Cortex of kidney (tissue), 1 donor: ENCODE measurements around the gene GPR135.
"Not testable (repeated sequence)": the region's sequence is repeated elsewhere in the genome, so short reads cannot be mapped to it uniquely, and the experiment has no call there.

Source experiments
- DNase-seq: peaks from one replicate; lab custom pipeline; 2025; lab: John Stamatoyannopoulos, UW

The GPR135 gene

GRCh38 chr14:59475709-59476108 lies 10.5 kb upstream of the GPR135 start:
- no peak for DNase-seq

DNA sequence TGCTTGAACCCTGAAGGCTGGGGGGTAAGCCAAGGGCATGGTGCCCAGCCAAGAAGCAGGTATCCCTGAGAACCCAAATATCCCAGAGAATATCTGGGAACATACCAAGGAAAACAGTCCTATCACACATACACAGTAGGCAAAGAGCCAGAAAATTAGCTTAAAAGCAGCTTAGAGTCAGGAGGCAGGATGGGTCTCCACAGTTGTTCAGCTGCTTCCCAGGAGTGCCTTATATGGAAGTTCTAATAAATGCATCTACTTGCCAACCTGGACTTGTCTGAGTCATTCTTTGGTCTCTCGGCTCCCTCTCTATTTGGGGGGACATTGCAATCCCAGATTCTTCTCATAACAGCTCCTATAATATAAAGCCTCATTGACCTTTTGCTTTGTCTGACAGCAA lies 9.0 kb upstream of the GPR135 start:
- DNase-seq = no peak

DNA sequence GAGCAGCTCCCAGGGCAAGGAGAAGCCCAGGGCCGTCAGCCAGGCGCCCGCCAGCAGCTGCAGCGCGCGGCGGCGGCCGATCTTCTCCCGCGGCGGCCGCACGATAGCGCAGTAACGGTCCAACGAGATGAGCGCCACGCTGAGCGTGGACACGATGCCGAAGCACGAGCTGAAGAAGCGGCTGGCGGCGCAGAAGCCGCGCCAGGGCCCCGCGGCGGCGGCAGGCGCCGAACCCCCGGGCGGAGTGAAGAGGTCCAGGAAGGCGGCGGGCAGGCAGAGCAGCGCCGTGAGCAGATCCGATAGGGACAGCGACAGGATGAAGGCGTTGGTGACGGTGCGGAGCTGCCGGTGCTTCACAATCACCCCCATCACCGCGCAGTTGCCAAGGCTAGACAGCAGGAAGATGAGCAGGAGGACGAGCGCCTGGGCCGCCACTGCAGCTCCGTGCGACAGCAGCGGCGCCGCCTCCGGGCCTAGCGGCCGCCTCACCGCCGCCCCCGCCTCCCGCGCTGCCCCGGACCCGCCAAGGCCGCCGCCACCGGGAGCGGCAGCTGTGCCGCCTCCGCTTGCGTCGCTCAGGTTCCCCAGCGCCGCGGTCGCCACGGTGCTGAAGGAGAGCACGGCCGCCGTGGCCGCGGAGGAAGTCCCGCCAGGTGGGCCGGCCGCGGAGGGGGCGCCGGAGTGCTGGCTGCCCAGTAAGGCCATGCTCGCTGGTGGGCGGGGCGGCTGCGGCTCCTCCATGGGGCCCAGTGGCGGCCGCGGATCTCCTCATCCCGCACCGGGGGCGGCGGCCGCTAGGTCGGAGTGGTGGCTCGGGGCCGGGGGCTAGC lies 479 bp downstream of the GPR135 start:
- DNase-seq = no peak

GRCh38 chr14:59463787-59464485 lies 1.2 kb downstream of the GPR135 start:
- no peak for DNase-seq

DNA sequence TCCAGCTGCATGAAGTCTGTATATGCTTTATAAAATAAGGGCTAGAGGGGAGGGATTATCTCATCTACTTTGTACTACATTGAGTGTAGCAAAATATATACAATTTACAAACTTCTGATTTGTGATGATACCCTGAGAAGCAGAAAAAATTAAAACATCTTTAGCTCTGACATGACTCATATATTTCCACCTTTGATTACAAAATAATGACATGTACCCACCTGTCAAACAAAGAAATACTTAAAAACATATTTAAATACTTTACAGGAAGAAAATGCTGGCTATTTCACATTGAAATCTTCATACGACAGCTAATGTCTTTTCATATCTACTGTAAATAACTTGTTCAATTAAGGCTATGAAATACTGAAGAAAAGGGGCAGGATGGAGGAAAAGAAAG lies 3.3 kb downstream of the GPR135 start:
- DNase-seq = no peak

- DNase-seq = no peak
Measured at GRCh38 chr14:59460378-59460777, 4.8 kb downstream of the GPR135 start.

GRCh38 chr14:59458486-59458885 lies 6.7 kb downstream of the GPR135 start:
- no peak for DNase-seq

- no peak for DNase-seq
Measured at GRCh38 chr14:59455411-59455810, 9.8 kb downstream of the GPR135 start.

GRCh38 chr14:59454139-59454538 lies 11.0 kb downstream of the GPR135 start:
- DNase-seq = no peak

GRCh38 chr14:59451849-59452248 lies 13.3 kb downstream of the GPR135 start:
- no peak for DNase-seq

GRCh38 chr14:59450716-59451115 lies 14.5 kb downstream of the GPR135 start:
- no peak for DNase-seq

- DNase-seq = not testable (repeated sequence)
Measured at GRCh38 chr14:59448673-59449072, 16.5 kb downstream of the GPR135 start.

DNA sequence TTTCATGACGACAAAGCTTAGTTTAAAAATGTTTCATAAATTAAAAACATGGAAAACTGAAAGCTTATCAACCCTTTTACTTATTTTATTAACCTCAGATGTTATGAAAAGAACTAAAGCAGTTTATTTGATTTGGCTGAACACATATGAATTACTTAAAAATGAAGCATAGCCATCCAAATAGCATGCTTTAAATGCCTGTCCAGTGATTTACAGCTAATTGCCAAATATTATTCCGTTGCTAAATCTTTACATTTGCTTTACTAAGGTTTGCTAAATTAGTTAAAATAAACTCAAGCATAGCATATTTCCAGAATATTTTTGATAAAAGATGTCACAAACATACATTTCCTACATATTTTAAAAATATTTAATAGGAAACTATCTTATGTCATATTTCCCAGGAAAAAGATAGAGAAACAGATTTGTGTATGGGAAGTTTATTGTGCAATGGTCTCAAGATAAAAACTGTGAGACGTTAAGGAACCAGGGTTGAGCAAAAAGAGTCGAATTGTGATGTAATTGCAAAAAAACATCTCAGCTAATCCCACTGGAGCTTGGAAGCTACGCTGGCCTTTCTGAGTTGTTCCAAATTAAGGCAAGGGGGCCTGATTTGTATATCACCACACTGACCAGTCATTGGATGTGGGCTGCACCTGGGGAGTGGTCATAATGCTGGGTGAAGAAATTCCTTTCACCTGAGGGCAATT lies 25.8 kb downstream of the GPR135 start:
- DNase-seq = no peak

- DNase-seq = no peak
Measured at GRCh38 chr14:59438195-59438647, 27.0 kb downstream of the GPR135 start.

DNA sequence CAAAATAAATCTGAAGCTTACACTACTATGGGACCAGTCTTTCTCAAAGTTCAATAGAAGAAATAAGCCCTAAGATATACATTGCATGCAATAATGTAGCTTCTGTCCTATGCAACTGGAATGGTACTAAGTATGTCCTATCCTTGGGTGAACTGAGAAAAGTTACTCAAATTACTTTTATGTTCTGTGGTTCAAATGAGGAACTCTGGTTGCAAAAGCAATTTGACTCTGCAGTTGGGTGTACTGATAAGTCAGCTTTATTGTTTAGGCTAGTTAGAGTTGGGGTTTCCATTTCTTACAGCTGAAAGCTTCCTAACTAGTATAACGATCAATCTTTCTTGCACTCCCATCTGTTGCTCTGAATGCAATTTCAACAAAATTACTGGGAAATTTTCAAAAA lies 29.2 kb downstream of the GPR135 start:
- no peak for DNase-seq

DNA sequence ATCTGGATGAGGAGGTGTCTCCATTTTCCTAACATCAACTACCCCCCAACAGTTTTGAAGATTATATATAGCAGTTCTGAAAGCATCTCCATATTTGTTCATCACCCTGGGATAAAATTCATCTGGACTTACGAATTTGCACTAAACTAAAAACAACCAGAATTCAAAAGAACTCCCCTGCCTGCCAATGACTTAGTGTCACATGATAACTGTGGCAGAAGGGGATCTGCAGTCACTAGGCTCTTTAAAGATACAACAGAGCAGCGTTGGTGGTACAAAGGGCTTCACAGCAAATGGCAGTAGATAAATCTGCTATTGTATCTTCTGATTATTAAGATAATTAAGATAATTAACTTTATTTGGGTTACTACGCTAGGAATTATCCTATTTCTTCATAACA lies 30.1 kb downstream of the GPR135 start:
- DNase-seq = no peak

GRCh38 chr14:59429790-59430189 lies 35.4 kb downstream of the GPR135 start:
- DNase-seq = no peak

DNA sequence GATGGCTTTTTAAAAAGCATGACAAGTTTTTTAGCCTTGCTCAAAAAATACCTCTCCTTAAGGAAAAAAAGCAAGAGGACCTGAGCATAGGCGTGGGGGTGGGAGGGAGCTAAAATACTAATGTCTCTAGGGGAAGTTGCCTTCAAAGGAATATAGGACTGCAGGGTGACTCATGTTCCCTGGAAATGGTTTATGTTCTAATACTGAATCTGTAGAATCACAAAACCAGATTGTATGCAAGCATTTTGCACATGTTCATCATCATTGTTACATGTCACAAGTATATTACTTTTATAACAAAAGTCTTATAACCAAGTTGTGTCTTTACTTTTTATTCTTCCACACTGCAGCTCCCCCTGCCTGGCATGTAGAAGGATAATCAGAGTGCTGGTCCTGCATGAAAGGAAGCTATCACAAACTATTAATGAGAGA lies 36.6 kb downstream of the GPR135 start:
- DNase-seq = no peak

- DNase-seq = no peak
Measured at GRCh38 chr14:59427653-59428580, 37.3 kb downstream of the GPR135 start.

DNA sequence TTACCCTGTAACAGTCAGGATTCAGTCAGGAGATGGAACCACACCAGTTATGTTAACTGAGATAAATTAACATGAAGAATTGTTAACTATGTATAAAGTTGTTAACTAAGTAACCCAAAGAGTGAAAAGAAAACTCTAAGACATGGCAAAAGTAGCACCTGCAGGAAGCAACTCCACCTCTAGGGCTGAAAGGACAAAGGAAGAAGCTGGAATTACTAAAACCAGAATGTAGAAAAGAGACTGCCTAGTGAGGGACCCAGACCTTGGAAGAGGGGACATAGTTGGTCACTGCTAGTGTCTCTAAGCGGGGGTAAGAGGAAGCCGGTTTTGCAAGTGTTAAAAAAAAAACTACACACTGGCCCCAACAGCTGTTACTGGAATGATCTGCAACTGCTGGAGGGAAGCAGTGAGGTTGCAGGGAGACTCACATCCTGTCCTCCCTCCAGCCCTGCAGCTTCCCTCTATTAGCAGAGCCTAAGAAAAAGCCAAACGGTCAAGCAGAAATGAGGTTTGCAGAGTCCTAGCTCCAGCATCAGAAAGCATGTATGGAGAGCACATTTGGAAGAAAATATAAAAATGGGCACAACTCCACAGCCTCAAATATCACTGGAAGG lies 39.8 kb downstream of the GPR135 start:
- DNase-seq = no peak
